Gastroesophageal sphincter (tissue), 3 donors: ENCODE results near the gene HECW1.

ENCODE experiments used
- CTCF ChIP-seq, 4 experiments: fragments of 200-600 bp in 2 of 4; fragments of 450-650 bp in 2 of 4; sonication (generic) in 1 of 4; IDR thresholded peaks; one replicate each; pipeline ENCODE4 v1.5.1; 2017 to 2019; ENCODE audit warnings: antibody characterized with exemption in 4 of 4, mild to moderate bottlenecking in 2 of 4, moderate library complexity in 2 of 4
- POLR2A ChIP-seq, 2 donors: fragments of 450-650 bp; IDR thresholded peaks; one replicate each; pipeline ENCODE4 v1.6.1; 2017; ENCODE audit warnings: antibody characterized with exemption in 2 of 2, mild to moderate bottlenecking in 2 of 2, moderate library complexity in 1 of 2
- POLR2AphosphoS5 ChIP-seq: sonication (generic); formaldehyde crosslinking; IDR thresholded peaks from one replicate; pipeline ENCODE4 v1.6.1; 2017; ENCODE audit warnings: antibody characterized with exemption

- TF ChIP-seq POLR2AphosphoS5 (no peak), CTCF (IDR thresholded peaks at IDR 0.05) (no peak), POLR2A (IDR thresholded peaks at IDR 0.05) (no peak)
These were observed 89.5 kb downstream of the HECW1 start for GRCh38 chr7:43201912-43202311.
